Calu3 (cell line): ENCODE data around the gene MYO10. TPM values are rescaled to one million over a fixed set of nuclear protein-coding genes. Genes with fewer than 3 reads are reported as not detected.
A peak's percentile ranks its signal among the peaks of the same experiment; 100 is the strongest.

Source experiments
- BruUV-seq: library from RNA; stranded (reverse); fragments of 400-500 nt; replicated peaks from 2 replicates; lab custom pipeline; 2021; lab: Mats Ljungman, UMichigan
- CTCF ChIA-PET: fragments of 300-600 bp; sonication (Branson Sonifier 250); formaldehyde crosslinking; loops from one replicate; lab custom pipeline; 2022; ENCODE audit warnings: antibody characterized with exemption; lab: Charles Lee
- DNase-seq: peaks from one replicate; pipeline ENCODE4 v3.0.0; 2022
- H3K27ac Mint-ChIP-seq: one replicate; pipeline ENCODE4 v1.8.0; 2022; ENCODE audit warnings: mixed read lengths; ENCODE audit not compliant: unreplicated experiment
- H3K27me3 Mint-ChIP-seq: one replicate; pipeline ENCODE4 v1.8.0; 2022; ENCODE audit warnings: mixed read lengths; ENCODE audit not compliant: unreplicated experiment
- H3K36me3 Mint-ChIP-seq: one replicate; pipeline ENCODE4 v1.8.0; 2022; ENCODE audit warnings: mild to moderate bottlenecking, moderate library complexity, mixed read lengths; ENCODE audit not compliant: insufficient read depth, unreplicated experiment
- H3K4me1 Mint-ChIP-seq: one replicate; pipeline ENCODE4 v1.8.0; 2022; ENCODE audit warnings: mild to moderate bottlenecking, low read depth, mixed read lengths; ENCODE audit not compliant: unreplicated experiment
- H3K4me3 Mint-ChIP-seq: one replicate; pipeline ENCODE4 v1.8.0; 2022; ENCODE audit warnings: mild to moderate bottlenecking, low read depth, moderate library complexity, mixed read lengths; ENCODE audit not compliant: unreplicated experiment
- H3K9me3 Mint-ChIP-seq: one replicate; pipeline ENCODE4 v1.8.0; 2022; ENCODE audit warnings: low read depth, mixed read lengths; ENCODE audit not compliant: unreplicated experiment
- intact Hi-C: fragments of 100-400 bp; cut with micrococcal nuclease; formaldehyde crosslinking; loops from one replicate; pipeline ENCODE4 v1.10.0; 2022; ENCODE audit not compliant: unreplicated experiment
- total RNA-seq: library from RNA; stranded (reverse); gene quantifications from 2 replicates; pipeline ENCODE4 v1.2.3, GENCODE V29; 2022
- TF ChIP-seq, protein P1 (sequence below): fragments of 200-600 bp; IDR thresholded peaks from one replicate; pipeline ENCODE4 v1.8.0; 2022; ENCODE audit warnings: antibody characterized with exemption; ENCODE audit not compliant: unreplicated experiment

Gene MYO10
- total RNA-seq, 1 experiment from 2014 or later, result 101 TPM

DNA sequence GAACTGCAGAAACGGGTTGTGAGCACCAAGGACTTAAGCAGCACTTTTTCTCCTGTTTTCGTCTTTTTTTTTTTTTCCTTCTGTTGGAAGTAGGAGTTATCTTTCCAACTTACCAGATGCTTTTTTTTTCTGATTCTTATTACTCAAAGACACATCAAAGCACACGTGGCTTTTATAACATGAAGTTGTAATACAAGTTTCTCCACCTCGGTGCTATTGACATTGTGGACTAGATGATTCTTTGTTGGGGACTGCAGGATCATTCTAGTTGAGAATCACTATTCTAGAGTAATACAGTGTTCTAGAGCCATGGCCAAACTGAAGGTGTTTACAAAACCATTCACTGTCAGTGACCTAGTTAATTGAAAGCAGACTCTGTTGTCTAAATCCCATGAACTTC is 51.5 kb downstream of the MYO10 start:
- DNase-seq, result no peak
- Mint-ChIP-seq H3K27me3 (no peaks in the 10 kb centered on the region), H3K36me3 (peaks cover 6% of the 10 kb centered on the region), H3K27ac (peak overlapping the region; percentile 56), H3K9me3 (no peaks in the 10 kb centered on the region), H3K4me3 (no peak overlapping the region), H3K4me1 (peaks cover 71% of the 10 kb centered on the region)
- no TSS peak for BruUV-seq
- CTCF ChIA-PET, result no interaction called here
- TF ChIP-seq, protein P1, sequence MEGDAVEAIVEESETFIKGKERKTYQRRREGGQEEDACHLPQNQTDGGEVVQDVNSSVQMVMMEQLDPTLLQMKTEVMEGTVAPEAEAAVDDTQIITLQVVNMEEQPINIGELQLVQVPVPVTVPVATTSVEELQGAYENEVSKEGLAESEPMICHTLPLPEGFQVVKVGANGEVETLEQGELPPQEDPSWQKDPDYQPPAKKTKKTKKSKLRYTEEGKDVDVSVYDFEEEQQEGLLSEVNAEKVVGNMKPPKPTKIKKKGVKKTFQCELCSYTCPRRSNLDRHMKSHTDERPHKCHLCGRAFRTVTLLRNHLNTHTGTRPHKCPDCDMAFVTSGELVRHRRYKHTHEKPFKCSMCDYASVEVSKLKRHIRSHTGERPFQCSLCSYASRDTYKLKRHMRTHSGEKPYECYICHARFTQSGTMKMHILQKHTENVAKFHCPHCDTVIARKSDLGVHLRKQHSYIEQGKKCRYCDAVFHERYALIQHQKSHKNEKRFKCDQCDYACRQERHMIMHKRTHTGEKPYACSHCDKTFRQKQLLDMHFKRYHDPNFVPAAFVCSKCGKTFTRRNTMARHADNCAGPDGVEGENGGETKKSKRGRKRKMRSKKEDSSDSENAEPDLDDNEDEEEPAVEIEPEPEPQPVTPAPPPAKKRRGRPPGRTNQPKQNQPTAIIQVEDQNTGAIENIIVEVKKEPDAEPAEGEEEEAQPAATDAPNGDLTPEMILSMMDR, result no peak
- intact Hi-C loops, result loop anchor here (5.0 kb wide), 2 partner anchors 37 to 72 kb away; no protein-coding TSS in a partner anchor

- no TSS peak for BruUV-seq
- Mint-ChIP-seq H3K27me3 (no peaks in the 10 kb centered on the region), H3K4me1 (peaks cover 68% of the 10 kb centered on the region), H3K9me3 (no peaks in the 10 kb centered on the region), H3K36me3 (peaks cover 6% of the 10 kb centered on the region), H3K4me3 (no peak overlapping the region), H3K27ac (peak overlapping the region; percentile 50)
- DNase-seq, result no peak
- intact Hi-C loops, result loop anchor here (5.0 kb wide), 2 partner anchors 37 to 72 kb away; no protein-coding TSS in a partner anchor
- TF ChIP-seq, protein P1, result no peak
- CTCF ChIA-PET, result no interaction called here
Measured at GRCh38 chr5:16883806-16884205, 52.3 kb downstream of the MYO10 start.

GRCh38 chr5:16883176-16883575 is 52.9 kb downstream of the MYO10 start:
- BruUV-seq, result no TSS peak
- TF ChIP-seq, protein P1, result no peak
- Mint-ChIP-seq H3K27ac (peak overlapping the region; percentile 50), H3K27me3 (no peaks in the 10 kb centered on the region), H3K9me3 (no peaks in the 10 kb centered on the region), H3K4me1 (peaks cover 65% of the 10 kb centered on the region), H3K36me3 (peaks cover 6% of the 10 kb centered on the region), H3K4me3 (no peak overlapping the region)
- CTCF ChIA-PET, result interaction anchor here (0.6 kb wide), 1 partner anchor 361 kb away, joined by 3 read pairs; no protein-coding TSS in a partner anchor
- intact Hi-C loops, result loop anchor here (5.0 kb wide), 2 partner anchors 36 to 71 kb away; no protein-coding TSS in a partner anchor
- DNase-seq, result no peak

GRCh38 chr5:16881251-16881650 is 54.8 kb downstream of the MYO10 start:
- peak overlapping the region; percentile 44 for H3K4me3 Mint-ChIP-seq
- no peaks in the 10 kb centered on the region for H3K9me3 Mint-ChIP-seq
- CTCF ChIA-PET, result interaction anchor here (1.2 kb wide), 1 partner anchor 309 kb away, joined by 3 read pairs; no protein-coding TSS in a partner anchor
- no peaks in the 10 kb centered on the region for H3K27me3 Mint-ChIP-seq
- peak overlapping the region; percentile 54 for H3K27ac Mint-ChIP-seq
- H3K4me1 Mint-ChIP-seq, result peaks cover 58% of the 10 kb centered on the region
- peaks cover 11% of the 10 kb centered on the region for H3K36me3 Mint-ChIP-seq
- TF ChIP-seq, protein P1, result no peak
- peak; percentile 22 for DNase-seq
- intact Hi-C loops, result loop anchor here (5.0 kb wide), 2 partner anchors 34 to 69 kb away; no protein-coding TSS in a partner anchor
- no TSS peak for BruUV-seq
